Mucosa of rectum (tissue), 2 donors: Measurements from ENCODE around the gene IFIT3.

ENCODE experiments used
- H3K27ac ChIP-seq, 2 donors: one replicate each; pipeline ENCODE4 v1.7.0; 2013; ENCODE audit warnings: inconsistent platforms in 2 of 2, low read depth in 2 of 2, low read length in 2 of 2
- H3K27me3 ChIP-seq, 2 donors: one replicate each; pipeline ENCODE4 v1.7.0; 2013; ENCODE audit warnings: low read length in 2 of 2; ENCODE audit not compliant: control insufficient read depth in 2 of 2, insufficient read depth in 2 of 2
- H3K36me3 ChIP-seq, 2 donors: one replicate each; pipeline ENCODE4 v1.7.0; 2013; ENCODE audit warnings: low read length in 2 of 2; ENCODE audit not compliant: control insufficient read depth in 2 of 2, insufficient read depth in 2 of 2
- H3K4me1 ChIP-seq, 2 donors: one replicate each; pipeline ENCODE4 v1.7.0; 2013; ENCODE audit warnings: low read length in 2 of 2, mild to moderate bottlenecking in 1 of 2; ENCODE audit not compliant: control insufficient read depth in 2 of 2, insufficient read depth in 2 of 2
- H3K4me3 ChIP-seq, 2 donors: one replicate each; pipeline ENCODE4 v1.7.0; 2013; ENCODE audit warnings: low read length in 2 of 2
- H3K9ac ChIP-seq, 2 donors: one replicate each; pipeline ENCODE4 v1.7.0; 2013; ENCODE audit warnings: low read length in 2 of 2, low read depth in 1 of 2, mild to moderate bottlenecking in 1 of 2
- H3K9me3 ChIP-seq, 2 donors: one replicate each; pipeline ENCODE4 v1.7.0; 2013; ENCODE audit warnings: low read length in 2 of 2; ENCODE audit not compliant: control insufficient read depth in 2 of 2
- donor health status: healthy.
- donor health status: Normal muscosa, but diverticular disease.

The IFIT3 gene

DNA sequence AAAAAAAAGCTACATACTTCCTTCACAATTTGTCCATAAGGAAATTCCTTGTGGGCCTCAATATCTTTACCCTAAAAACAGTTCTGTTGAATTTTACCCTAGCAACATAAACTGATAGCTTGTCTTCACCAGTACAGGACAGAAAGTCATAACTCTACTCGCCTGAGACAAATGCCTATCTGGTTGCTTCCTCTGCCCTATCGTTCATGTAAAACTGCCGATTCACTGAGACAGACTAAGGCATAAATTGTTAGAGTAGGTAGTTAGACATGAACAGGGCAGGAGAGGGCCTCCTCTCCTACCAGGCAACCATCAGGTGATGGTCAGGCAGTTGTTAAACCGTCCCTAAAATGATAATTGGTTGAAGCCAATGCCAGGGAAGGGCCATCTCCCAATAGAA is 25.0 kb downstream of the IFIT3 start:
- Histone ChIP-seq H3K9me3 (no peaks in the 10 kb centered on the region), H3K27ac (no peak overlapping the region), H3K36me3 (no peaks in the 10 kb centered on the region), H3K9ac (no peak overlapping the region), H3K27me3 (no peaks in the 10 kb centered on the region), H3K4me3 (no peak overlapping the region), H3K4me1 (peaks cover 17 to 22% of the 10 kb centered on the region in 2 donors)

DNA sequence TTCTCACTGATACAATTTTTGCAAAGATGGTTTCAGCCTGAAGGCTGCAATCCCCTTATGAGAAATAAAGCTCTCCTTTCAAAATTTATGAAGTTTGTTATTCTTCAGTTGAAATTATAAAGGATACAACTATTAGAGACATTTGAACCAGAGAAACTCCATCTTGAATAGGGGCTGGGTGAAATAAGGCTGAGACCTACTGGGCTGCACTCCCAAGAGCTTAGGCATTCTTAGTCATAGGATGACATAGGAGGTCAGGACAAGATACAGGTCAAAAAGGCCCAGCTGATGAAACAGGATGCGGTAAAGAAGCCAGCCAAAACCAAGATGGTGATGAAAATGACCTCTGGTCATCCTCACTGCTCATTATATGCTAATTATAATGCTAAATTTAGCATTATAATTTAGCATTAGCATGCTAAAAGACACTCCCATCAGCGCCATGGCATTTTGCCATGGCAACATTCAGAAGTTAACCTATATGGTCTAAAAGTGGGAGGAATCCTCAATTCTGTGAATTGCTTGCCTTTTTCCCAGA is 27.7 kb downstream of the IFIT3 start:
- H3K9ac ChIP-seq: no peak overlapping the region
- H3K27ac ChIP-seq: no peak overlapping the region
- H3K36me3 ChIP-seq: no peaks in the 10 kb centered on the region
- peaks cover 16 to 20% of the 10 kb centered on the region in 2 donors for H3K4me1 ChIP-seq
- H3K4me3 ChIP-seq: no peak overlapping the region
- H3K9me3 ChIP-seq: no peaks in the 10 kb centered on the region
- no peaks in the 10 kb centered on the region for H3K27me3 ChIP-seq

DNA sequence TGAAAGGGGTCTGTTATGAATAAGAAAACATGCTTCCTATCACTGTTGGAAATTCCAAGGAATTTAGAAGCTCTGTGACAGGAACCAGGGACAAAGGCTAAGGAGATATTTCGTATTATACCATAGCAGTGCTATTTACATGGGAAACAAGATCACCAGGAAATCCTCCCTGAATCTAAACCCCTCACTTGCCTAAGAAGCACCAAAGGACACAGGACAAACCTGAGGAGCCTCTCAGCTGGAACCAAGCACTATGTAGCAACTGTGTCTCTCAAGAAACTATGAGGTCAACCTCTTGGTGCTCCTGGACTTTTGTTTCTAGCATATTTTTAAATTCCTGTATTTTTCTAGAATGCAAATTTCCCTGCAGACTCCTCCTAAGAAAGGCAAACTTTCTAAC is 29.3 kb downstream of the IFIT3 start:
- no peaks in the 10 kb centered on the region for H3K9me3 ChIP-seq
- no peaks in the 10 kb centered on the region for H3K27me3 ChIP-seq
- H3K36me3 ChIP-seq: no peaks in the 10 kb centered on the region
- no peak overlapping the region for H3K4me3 ChIP-seq
- H3K9ac ChIP-seq: no peak overlapping the region
- H3K4me1 ChIP-seq: peaks cover 4% of the 10 kb centered on the region in 2 donors
- no peak overlapping the region for H3K27ac ChIP-seq

DNA sequence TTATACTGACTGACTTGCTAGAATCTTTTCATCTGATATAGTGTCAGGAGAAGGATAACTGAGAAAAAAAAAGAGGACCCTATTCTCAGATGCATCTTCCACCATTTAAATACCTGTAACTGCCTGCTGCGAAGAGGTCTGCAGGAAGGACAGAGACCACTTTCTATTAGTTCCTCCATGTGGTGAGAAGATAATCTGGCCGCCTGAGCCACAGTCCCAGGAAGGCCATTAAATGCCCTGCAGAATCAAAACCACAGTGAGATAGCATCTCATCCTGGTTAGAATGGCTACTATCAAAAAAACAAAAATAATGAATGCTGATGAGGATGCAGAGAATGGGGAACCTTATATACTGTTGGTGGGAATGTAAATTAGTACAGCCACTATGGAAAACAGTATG is 30.2 kb downstream of the IFIT3 start:
- Histone ChIP-seq H3K9ac (no peak overlapping the region), H3K4me1 (no peaks in the 10 kb centered on the region), H3K27ac (no peak overlapping the region), H3K36me3 (no peaks in the 10 kb centered on the region), H3K9me3 (no peaks in the 10 kb centered on the region), H3K27me3 (no peaks in the 10 kb centered on the region), H3K4me3 (no peak overlapping the region)

DNA sequence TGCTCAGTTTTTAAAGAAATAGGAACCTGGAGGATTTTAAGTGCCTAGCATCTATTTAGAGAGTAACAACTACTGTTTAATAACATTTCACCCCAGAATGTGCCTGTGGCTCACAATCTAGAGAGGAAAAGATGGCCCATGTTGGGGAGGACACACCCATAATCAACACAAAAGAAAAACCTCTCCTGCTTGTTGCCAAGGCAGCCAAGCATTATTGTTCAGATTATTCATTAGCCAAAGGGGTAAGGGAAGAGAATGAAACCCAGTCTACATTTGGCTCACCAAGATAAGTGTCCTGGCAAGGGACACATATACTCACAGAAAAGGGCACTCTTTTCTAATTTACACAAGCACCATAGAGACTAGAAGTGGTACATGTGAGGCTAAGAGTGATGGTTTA is 32.4 kb downstream of the IFIT3 start:
- Histone ChIP-seq H3K9me3 (no peaks in the 10 kb centered on the region), H3K36me3 (no peaks in the 10 kb centered on the region), H3K9ac (no peak overlapping the region), H3K4me3 (no peak overlapping the region), H3K27me3 (no peaks in the 10 kb centered on the region), H3K27ac (no peak overlapping the region), H3K4me1 (no peaks in the 10 kb centered on the region)

DNA sequence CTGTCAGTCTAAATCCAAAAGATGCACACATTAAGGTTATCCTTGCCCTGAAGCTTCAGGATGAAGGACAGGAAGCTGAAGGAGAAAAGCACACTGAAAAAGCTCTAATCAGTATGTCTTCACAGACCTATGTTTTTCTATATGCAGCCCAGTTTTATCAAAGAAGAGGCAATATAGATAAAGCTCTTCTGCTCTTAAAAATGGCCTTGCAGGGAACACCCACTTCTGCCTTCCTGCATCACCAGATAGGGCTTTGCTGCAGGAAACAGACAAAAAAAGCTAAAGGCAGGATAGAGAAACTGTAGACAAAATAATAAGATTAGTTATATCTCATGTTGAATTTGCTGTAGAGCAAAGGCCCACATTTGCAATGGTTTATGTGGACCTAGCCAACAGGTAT is 35.1 kb downstream of the IFIT3 start:
- no peak overlapping the region for H3K27ac ChIP-seq
- no peaks in the 10 kb centered on the region for H3K36me3 ChIP-seq
- H3K9me3 ChIP-seq: no peaks in the 10 kb centered on the region
- no peak overlapping the region for H3K4me3 ChIP-seq
- no peak overlapping the region for H3K9ac ChIP-seq
- no peaks in the 10 kb centered on the region for H3K4me1 ChIP-seq
- no peaks in the 10 kb centered on the region for H3K27me3 ChIP-seq

DNA sequence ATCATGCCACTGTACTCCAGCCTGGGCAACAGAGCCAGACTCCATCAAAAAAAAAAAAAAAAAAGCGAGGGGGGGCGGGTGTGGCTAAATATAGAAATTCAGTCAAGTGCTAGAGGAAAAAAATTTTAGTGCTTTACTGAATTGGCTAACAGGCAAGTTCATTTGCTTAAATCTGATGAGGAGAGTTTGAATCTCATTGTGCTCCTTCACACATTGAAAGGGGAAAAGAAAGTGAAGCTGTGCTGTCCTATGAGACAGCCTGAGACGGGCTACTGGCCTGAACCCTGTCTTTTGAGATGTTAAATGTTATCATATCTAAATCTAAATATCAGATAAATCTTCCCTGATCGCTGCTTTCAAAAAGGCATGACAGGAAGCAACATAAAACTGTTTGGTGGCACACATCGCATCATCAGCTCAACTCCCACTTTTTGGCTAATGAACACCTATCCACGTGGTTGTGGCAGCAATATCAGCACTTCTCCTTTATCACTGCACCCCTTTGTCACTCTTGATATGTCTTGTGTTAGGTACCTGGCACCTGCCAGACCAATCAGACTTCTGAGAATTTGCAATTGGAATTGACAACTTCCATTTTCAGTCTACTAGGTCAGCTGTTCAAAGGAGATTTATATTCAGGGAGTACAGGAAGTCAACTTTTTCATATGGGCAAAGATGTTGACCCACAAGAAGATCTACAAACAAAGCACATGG is 36.1 kb downstream of the IFIT3 start:
- Histone ChIP-seq H3K9ac (no peak overlapping the region), H3K27ac (no peak overlapping the region), H3K4me3 (no peak overlapping the region), H3K4me1 (no peaks in the 10 kb centered on the region), H3K36me3 (no peaks in the 10 kb centered on the region), H3K27me3 (no peaks in the 10 kb centered on the region), H3K9me3 (no peaks in the 10 kb centered on the region)

DNA sequence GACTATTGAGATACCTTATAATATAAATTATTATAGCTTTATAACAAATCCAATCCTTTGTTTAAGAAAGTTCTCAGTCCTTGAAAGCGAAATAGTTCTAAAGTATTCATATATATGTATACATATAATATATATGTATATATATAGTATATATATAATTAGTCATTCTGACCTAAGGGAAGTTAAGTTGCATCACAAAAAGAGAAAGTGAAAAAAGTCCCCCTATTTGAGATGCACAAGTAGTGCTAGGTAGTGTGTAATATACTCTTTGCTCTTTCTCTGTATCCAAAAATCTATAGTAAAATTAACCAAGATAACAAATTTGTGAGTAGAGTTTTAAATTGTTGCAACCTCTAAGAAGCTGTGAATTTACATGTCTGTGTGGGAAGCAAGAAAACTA is 36.7 kb downstream of the IFIT3 start:
- Histone ChIP-seq H3K9me3 (no peaks in the 10 kb centered on the region), H3K4me3 (no peak overlapping the region), H3K9ac (no peak overlapping the region), H3K27ac (no peak overlapping the region), H3K36me3 (no peaks in the 10 kb centered on the region), H3K4me1 (peaks cover 0 to 5% of the 10 kb centered on the region in 2 donors), H3K27me3 (no peaks in the 10 kb centered on the region)

DNA sequence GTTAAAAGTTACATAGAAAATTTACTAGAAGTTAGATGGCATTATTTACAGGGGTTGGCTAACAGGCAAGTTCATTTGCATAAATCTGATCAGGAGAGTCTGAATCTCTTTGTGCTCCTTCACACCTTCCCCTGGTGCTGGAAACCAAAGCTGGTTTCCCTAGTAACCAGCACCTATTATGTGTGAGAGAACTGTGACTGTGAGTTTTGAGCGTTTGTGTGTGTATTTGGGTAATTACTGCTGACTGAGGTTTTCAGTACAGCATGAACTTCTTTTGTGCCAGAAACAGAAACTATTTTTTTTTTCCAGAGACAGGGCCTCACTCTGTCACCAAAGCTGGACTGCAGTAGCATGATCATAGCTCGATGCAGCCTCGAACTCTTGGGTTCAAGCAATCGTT is 39.7 kb downstream of the IFIT3 start:
- H3K4me1 ChIP-seq: peaks cover 0 to 6% of the 10 kb centered on the region in 2 donors
- no peak overlapping the region for H3K4me3 ChIP-seq
- H3K9me3 ChIP-seq: no peaks in the 10 kb centered on the region
- no peaks in the 10 kb centered on the region for H3K36me3 ChIP-seq
- H3K27ac ChIP-seq: no peak overlapping the region
- no peak overlapping the region for H3K9ac ChIP-seq
- H3K27me3 ChIP-seq: no peaks in the 10 kb centered on the region

DNA sequence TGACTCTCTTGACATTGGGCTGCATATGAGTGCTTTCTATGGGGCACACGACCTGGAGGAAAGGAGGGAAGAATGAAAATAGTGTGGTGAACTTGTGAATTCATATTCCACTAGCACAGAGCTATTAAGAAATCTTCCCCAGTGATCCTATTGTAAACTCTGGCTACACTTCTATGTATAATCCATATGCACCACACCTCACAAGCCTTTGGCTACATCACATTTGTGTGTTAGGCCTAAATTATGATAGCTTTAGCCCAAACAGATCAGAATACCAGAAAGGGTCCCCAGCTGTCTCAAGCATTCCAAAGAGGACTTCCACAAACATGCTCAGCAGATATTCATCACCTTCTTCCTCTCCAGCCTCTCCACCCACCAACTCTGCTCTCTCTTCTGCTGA is 40.3 kb downstream of the IFIT3 start:
- Histone ChIP-seq H3K9me3 (no peaks in the 10 kb centered on the region), H3K36me3 (no peaks in the 10 kb centered on the region), H3K4me3 (no peak overlapping the region), H3K27ac (no peak overlapping the region), H3K27me3 (no peaks in the 10 kb centered on the region), H3K4me1 (peaks cover 0 to 6% of the 10 kb centered on the region in 2 donors), H3K9ac (no peak overlapping the region)
